ENCODE results near the gene CES3.
"Not testable (repeated sequence)": the region's sequence is repeated elsewhere in the genome, so short reads cannot be mapped to it uniquely, and the experiment has no call there.

Gene CES3

GRCh38 chr16:66946541-66946940 lies 14.5 kb upstream of the CES3 start:
- no peak for DNase-seq (ENCODE audit: low read depth, low spot score)

- DNase-seq (ENCODE audit: low read depth, low spot score), result no peak
Measured at GRCh38 chr16:66946974-66947301, 14.1 kb upstream of the CES3 start.

- peak; percentile 69 for DNase-seq (ENCODE audit: low read depth, low spot score)
Measured at GRCh38 chr16:66947302-66948065, 13.6 kb upstream of the CES3 start.

GRCh38 chr16:66948134-66948836 lies 12.8 kb upstream of the CES3 start:
- DNase-seq (ENCODE audit: low read depth, low spot score), result no peak

GRCh38 chr16:66948837-66949225 lies 12.2 kb upstream of the CES3 start:
- no peak for DNase-seq (ENCODE audit: low read depth, low spot score)

GRCh38 chr16:66949472-66949871 lies 11.6 kb upstream of the CES3 start:
- DNase-seq (ENCODE audit: low read depth, low spot score), result no peak

GRCh38 chr16:66950437-66950836 lies 10.6 kb upstream of the CES3 start:
- DNase-seq (ENCODE audit: low read depth, low spot score), result no peak

- DNase-seq (ENCODE audit: low read depth, low spot score), result no peak
Measured at GRCh38 chr16:66950971-66951790, 9.9 kb upstream of the CES3 start.

- no peak for DNase-seq (ENCODE audit: low read depth, low spot score)
Measured at GRCh38 chr16:66952430-66953110, 8.5 kb upstream of the CES3 start.

GRCh38 chr16:66953462-66954096 lies 7.5 kb upstream of the CES3 start:
- DNase-seq (ENCODE audit: low read depth, low spot score), result no peak

GRCh38 chr16:66954097-66954659 lies 6.9 kb upstream of the CES3 start:
- DNase-seq (ENCODE audit: low read depth, low spot score), result peak; percentile 65

GRCh38 chr16:66955363-66956153 lies 5.5 kb upstream of the CES3 start:
- not testable (repeated sequence) for DNase-seq (ENCODE audit: low read depth, low spot score)

- not testable (repeated sequence) for DNase-seq (ENCODE audit: low read depth, low spot score)
Measured at GRCh38 chr16:66956154-66956457, 5.0 kb upstream of the CES3 start.

GRCh38 chr16:66958857-66959703 lies 2.0 kb upstream of the CES3 start:
- DNase-seq (ENCODE audit: low read depth, low spot score), result no peak

GRCh38 chr16:66959704-66960161 lies 1.3 kb upstream of the CES3 start:
- DNase-seq (ENCODE audit: low read depth, low spot score), result no peak

- DNase-seq (ENCODE audit: low read depth, low spot score), result no peak
Measured at GRCh38 chr16:66960270-66960669, 796 bp upstream of the CES3 start.

GRCh38 chr16:66961914-66962313 lies 848 bp downstream of the CES3 start:
- DNase-seq (ENCODE audit: low read depth, low spot score), result no peak

GRCh38 chr16:66964049-66964448 lies 3.0 kb downstream of the CES3 start:
- no peak for DNase-seq (ENCODE audit: low read depth, low spot score)

GRCh38 chr16:66968847-66969246 lies 7.8 kb downstream of the CES3 start:
- DNase-seq (ENCODE audit: low read depth, low spot score), result no peak
